ENCODE results near the gene PRAMEF12. TPM values are rescaled to one million over a fixed set of nuclear protein-coding genes. Genes with fewer than 3 reads are reported as not detected.
"Not testable (repeated sequence)": the region's sequence is repeated elsewhere in the genome, so short reads cannot be mapped to it uniquely, and the experiment has no call there.

The PRAMEF12 gene
- total RNA-seq, 1 donor from 2014 or later: not detected

GRCh38 chr1:12769976-12770505, 3.5 kb upstream of the PRAMEF12 start:
- no peak for DNase-seq (ENCODE audit: low spot score in 2 of 2)
- no peak for FAIRE-seq

- FAIRE-seq: no peak
- no peak for DNase-seq (ENCODE audit: low spot score in 2 of 2)
These were observed 2.9 kb upstream of the PRAMEF12 start for GRCh38 chr1:12770620-12771019.

GRCh38 chr1:12771186-12771585, 2.4 kb upstream of the PRAMEF12 start:
- FAIRE-seq: no peak
- no peak for DNase-seq (ENCODE audit: low spot score in 2 of 2)

GRCh38 chr1:12772520-12772919, 1.0 kb upstream of the PRAMEF12 start:
- FAIRE-seq (no peak), DNase-seq (ENCODE audit: low spot score in 2 of 2) (no peak)

GRCh38 chr1:12774801-12775345, 1.3 kb downstream of the PRAMEF12 start:
- FAIRE-seq (no peak), DNase-seq (ENCODE audit: low spot score in 2 of 2) (no peak)

- no peak for DNase-seq (ENCODE audit: low spot score in 2 of 2)
- no peak for FAIRE-seq
These were observed 1.9 kb downstream of the PRAMEF12 start for GRCh38 chr1:12775443-12775842.

GRCh38 chr1:12776801-12777557, 3.4 kb downstream of the PRAMEF12 start:
- FAIRE-seq: no peak
- DNase-seq (ENCODE audit: low spot score in 2 of 2): no peak

GRCh38 chr1:12778061-12778460, 4.5 kb downstream of the PRAMEF12 start:
- FAIRE-seq (no peak), DNase-seq (ENCODE audit: low spot score in 2 of 2) (no peak)

GRCh38 chr1:12778907-12779306, 5.4 kb downstream of the PRAMEF12 start:
- no peak for DNase-seq (ENCODE audit: low spot score in 2 of 2)
- no peak for FAIRE-seq

- not testable (repeated sequence) for DNase-seq (ENCODE audit: low spot score in 2 of 2); FAIRE-seq
These were observed 8.0 kb downstream of the PRAMEF12 start for GRCh38 chr1:12781488-12781887.

GRCh38 chr1:12783783-12784182, 10.2 kb downstream of the PRAMEF12 start:
- FAIRE-seq: not testable (repeated sequence)

GRCh38 chr1:12784729-12785128, 11.2 kb downstream of the PRAMEF12 start:
- DNase-seq (ENCODE audit: low spot score in 2 of 2); FAIRE-seq: not testable (repeated sequence)

More at GRCh38 chr1:12783783-12784182, 10.2 kb downstream of the PRAMEF12 start:
- DNase-seq (ENCODE audit: low spot score in 2 of 2): not testable (repeated sequence)

- FAIRE-seq; DNase-seq (ENCODE audit: low spot score in 2 of 2): not testable (repeated sequence)
These were observed 17.6 kb downstream of the PRAMEF12 start, which contains the start of gene PRAMEF1 for GRCh38 chr1:12791097-12791496. Gene PRAMEF1 (plus strand): TSS chr1:12791397. CDS start chr1:12793228, 1,831 bp downstream.

- DNase-seq (ENCODE audit: low spot score in 2 of 2): no peak
- no peak for FAIRE-seq
These were observed 25.4 kb downstream of the PRAMEF12 start for GRCh38 chr1:12798911-12799310.

- FAIRE-seq (no peak), DNase-seq (ENCODE audit: low spot score in 2 of 2) (no peak)
These were observed 26.2 kb downstream of the PRAMEF12 start for GRCh38 chr1:12799730-12800129.

GRCh38 chr1:12809933-12810332, 36.4 kb downstream of the PRAMEF12 start:
- no peak for FAIRE-seq
- no peak for DNase-seq (ENCODE audit: low spot score in 2 of 2)

GRCh38 chr1:12810691-12811408, 37.3 kb downstream of the PRAMEF12 start:
- DNase-seq (ENCODE audit: low spot score in 2 of 2) (no peak), FAIRE-seq (no peak)

- FAIRE-seq (no peak), DNase-seq (ENCODE audit: low spot score in 2 of 2) (no peak)
These were observed 37.9 kb downstream of the PRAMEF12 start for GRCh38 chr1:12811409-12811784.

- not testable (repeated sequence) for DNase-seq (ENCODE audit: low spot score in 2 of 2); FAIRE-seq
These were observed 45.5 kb downstream of the PRAMEF12 start for GRCh38 chr1:12819061-12819460.

Data from frontal cortex (tissue), 4 donors.